ENCODE results near the gene CD86. TPM values are rescaled to one million over a fixed set of nuclear protein-coding genes. Genes with fewer than 3 reads are reported as not detected.

Gene CD86
- total RNA-seq, 1 donor from 2014 or later, result 0.34 TPM

- no peak for DNase-seq (ENCODE audit: low spot score in 2 of 2, unreplicated experiment in 2 of 2)
- Mint-ChIP-seq H3K36me3 (no peaks in the 10 kb centered on the region), H3K27ac (no peak overlapping the region), H3K9me3 (peaks cover 45% of the 10 kb centered on the region), H3K27me3 (ENCODE audit: low read depth) (no peaks in the 10 kb centered on the region), H3K4me1 (no peaks in the 10 kb centered on the region), H3K4me3 (no peak overlapping the region)
- no peak for TF ChIP-seq CTCF (IDR thresholded peaks at IDR 0.05; ENCODE audit: unreplicated experiment)
Observed at GRCh38 chr3:122169911-122170310, 114.7 kb downstream of the CD86 start.

Other genes starting within 250 kb of the CD86 start
- gene IQCB1, start 220.3 kb upstream of the CD86 start, total RNA-seq, result 34.1 to 39.8 TPM (median 38.8 TPM) in 3 replicates
- gene EAF2, start 220.2 kb upstream of the CD86 start, total RNA-seq, result 4.1 to 5.5 TPM (median 5.3 TPM) in 3 replicates
- gene SLC15A2, start 161.0 kb upstream of the CD86 start, total RNA-seq, result 3.4 to 5.4 TPM (median 4.8 TPM) in 3 replicates
- gene ILDR1, start 33.1 kb upstream of the CD86 start, total RNA-seq, result 3.4 to 4.1 TPM (median 4.1 TPM) in 3 replicates
- gene CASR, start 128.3 kb downstream of the CD86 start, total RNA-seq, result 0.02 TPM in 2 of 3 replicates, not detected in the other